ENCODE data around the gene ADAMTS12.

The ADAMTS12 gene

DNA sequence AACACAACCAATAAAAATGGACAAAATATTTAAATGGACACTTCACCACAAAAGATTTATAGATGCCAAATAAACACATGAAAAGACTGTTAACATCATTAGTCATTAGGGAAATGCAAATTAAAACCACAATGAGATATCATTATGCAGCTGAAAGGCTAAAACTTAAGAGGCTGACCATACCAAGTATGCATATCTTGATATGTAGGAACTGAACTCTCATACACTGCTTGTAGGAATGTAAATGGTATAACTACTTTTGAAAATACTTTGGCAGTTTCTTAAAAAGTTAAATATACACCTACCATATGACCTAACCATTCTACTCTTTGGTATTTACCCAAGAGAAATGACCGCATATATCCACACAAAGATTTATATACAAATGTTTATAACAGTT is 13.6 kb upstream of the ADAMTS12 start:
- DNase-seq, result no peak

- DNase-seq, result no peak
Observed at GRCh38 chr5:33903118-33903517, 11.3 kb upstream of the ADAMTS12 start.

GRCh38 chr5:33901156-33901555 is 9.4 kb upstream of the ADAMTS12 start:
- DNase-seq, result no peak

GRCh38 chr5:33894566-33894965 is 2.8 kb upstream of the ADAMTS12 start:
- no peak for DNase-seq

DNA sequence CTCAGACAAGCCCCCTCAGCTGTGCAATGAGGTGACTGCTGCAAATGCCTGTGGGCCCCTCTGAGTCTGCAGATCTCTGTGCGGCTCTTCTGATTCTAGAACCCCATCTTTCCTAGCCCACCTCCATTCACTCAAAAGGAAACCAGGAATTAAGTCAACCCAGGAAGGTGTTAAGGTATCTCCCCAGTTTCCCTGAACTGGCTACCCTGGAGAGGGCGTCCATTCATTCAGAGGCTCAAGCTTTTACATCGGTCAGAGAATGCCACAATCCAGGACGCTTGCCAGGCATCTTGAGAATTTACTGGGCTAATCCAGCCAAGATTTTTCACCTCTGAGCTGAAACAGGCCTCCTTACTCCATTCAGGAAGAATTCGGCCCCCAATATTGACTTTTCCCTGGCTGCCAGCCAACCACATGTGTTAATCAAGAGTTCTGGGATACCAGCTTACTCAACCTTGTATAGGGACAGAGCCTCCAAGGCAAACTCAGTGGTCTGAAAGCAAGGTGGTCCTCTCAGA is 889 bp upstream of the ADAMTS12 start:
- no peak for DNase-seq

DNA sequence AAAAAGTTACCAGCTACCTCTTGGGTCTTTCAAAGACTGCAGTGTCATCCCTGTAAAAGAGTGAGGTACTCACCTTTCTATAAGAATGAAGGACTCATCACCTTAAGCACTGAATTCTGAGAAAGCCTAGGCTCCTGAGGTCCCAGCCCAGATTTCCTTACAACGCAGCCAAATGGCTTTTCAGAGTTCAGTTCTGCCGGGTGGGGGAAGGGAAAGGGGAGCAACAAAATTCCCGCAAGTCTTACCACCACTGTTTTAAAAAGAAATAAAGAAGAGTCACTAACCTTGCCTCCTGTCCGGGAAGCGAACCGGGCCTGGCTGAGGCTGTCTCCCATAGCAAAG is 373 bp downstream of the ADAMTS12 start:
- no peak for DNase-seq

- DNase-seq, result no peak
Observed at GRCh38 chr5:33890131-33891032, 1.4 kb downstream of the ADAMTS12 start.

DNA sequence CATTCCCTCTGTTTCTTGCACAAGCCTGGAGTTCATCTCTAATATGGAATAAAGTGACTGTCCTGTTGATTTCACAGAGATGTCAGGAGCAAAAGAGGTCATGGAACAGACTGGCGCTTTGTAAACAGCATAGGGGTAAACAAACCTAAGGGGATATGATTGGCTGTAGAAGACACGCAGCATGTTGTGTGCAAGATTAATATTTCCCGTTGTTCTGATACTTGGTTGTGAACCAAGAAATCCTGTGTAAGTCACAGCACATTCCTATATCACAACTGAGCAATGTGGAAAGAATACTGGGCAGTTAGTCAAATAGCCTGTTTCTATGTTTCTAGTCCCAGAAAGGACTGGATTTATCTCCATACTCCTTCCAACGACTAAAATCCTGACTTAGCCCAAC is 3.2 kb downstream of the ADAMTS12 start:
- no peak for DNase-seq

- no peak for DNase-seq
Observed at GRCh38 chr5:33887268-33887667, 4.5 kb downstream of the ADAMTS12 start.

DNA sequence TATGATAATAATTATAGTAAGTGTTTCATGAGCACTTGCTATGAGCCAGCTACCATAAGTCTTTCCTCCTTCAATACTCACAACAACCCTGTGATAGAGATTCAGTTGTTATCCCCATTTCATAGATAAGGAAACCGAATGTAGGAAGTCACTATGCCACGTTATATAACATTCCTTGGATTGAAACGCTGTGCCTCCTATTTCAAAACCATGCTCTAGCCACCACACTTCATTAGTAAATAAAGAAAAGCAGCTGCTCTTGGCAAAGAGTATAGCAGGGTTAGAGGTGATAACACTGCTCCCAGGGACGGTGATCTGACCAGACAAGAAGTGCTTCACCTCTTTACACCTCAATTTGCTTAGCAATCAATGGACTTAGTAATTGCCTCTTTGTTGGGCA is 5.5 kb downstream of the ADAMTS12 start:
- DNase-seq, result no peak

GRCh38 chr5:33885679-33886078 is 6.1 kb downstream of the ADAMTS12 start:
- DNase-seq, result no peak

- no peak for DNase-seq
Observed at GRCh38 chr5:33883482-33883881, 8.3 kb downstream of the ADAMTS12 start.

DNA sequence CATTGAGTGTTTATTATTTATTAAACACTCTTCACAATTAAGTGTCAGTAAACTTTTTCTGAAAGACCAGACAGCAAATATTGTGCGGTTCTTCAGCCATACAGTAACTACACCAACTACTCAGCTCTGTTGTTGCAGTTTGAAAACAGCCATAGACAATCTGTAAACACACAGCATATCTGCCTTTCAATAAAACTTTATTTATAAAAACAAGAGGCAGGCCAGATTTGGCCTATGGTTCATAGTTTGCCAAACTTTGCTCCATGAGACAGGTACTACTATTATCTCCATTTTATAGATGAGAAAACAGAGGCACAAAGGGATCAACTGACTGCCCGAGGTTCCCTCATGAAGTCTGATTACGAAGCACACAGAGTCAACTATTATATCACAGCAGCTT is 11.5 kb downstream of the ADAMTS12 start:
- no peak for DNase-seq

DNA sequence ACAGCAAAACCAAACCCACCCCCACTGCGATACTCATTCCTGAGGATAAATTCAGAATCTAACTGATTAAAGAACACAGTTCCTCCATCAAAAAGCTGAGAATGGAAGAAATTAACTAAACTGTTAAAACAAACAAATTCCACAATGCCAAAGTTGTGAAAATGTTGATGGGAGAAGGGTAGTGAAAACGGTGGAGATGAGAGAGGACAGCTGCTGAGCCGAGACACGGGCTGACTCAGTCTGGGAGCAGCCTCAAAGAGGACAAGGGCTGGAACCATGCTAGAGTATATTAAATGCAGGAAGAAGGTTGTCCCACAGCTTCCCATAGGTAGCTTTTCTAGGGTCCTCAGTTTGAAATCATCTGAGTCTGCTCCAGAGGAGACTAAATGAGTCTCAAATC is 14.3 kb downstream of the ADAMTS12 start:
- no peak for DNase-seq

DNA sequence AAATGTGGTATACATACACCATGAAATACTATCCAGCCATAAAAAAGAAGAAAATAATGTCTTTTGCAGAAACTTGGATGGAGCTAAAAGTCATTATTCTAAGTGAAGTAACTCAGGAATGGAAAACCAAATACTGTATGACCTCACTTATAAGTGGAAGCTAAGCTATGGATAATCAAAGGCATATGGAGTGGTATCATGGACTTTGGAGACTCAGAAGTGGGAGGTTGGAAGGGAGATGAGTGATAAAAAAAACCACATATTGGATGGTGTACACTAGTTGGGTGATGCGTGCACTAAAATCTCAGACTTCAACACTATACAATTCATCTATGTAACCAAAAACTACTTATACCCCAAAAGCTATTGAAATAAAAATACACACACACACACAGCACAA is 24.5 kb downstream of the ADAMTS12 start:
- no peak for DNase-seq

DNA sequence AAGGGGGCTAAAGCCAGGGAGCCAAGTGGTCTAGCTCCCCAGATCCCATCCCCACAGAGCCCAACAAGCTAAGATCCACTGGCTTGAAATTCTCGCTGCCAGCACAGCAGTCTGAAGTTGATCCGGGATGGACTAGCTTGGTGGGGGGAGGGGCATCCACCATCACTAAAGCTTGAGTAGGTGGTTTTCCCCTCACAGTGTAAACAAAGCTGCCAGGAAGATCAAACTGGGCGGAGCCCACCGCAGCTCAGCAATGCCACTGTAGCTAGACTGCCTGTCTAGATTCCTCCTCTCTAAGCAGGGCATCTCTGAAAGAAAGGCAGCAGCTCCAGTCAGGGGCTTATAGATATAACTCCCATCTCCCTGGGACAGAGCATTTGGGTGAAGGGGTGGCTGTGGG is 32.6 kb downstream of the ADAMTS12 start:
- DNase-seq, result peak; percentile 44

DNA sequence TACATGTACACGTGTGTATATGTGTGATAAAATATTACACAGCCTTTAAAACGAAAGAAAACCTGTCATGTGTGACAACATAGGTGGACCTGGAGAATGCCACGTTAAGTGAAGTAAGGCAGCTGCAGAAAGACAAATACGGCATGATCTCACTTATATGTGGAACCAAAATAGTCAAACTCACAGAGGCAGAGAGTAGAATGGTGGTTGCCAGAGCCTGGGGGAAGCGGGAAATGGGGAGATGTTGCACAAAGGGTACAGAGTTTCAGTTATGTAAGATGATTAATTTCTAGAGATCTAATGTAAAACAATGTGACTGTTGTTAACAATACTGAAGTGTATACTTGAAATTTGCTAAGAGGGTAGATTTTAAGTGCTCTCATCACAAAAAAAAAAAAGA is 34.8 kb downstream of the ADAMTS12 start:
- no peak for DNase-seq

DNA sequence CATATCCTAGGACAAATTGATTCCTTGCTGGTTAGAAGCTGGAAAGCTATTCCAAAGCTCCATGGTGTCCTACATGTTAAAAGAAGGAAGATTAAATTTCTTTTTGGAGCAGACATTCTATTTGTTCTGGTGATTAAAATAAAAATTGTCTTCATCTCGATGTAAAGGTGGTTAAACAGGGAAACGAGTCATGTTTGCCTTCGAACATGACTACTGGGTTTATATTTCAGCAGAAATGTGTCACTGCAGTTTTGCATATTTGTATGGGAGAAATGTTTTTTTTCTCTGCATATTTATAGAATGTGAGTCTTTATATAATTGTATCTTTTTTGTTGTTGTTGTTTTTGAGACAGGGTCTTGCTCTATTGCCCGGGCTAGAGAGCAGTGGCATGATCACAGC is 36.4 kb downstream of the ADAMTS12 start:
- DNase-seq, result no peak

- DNase-seq, result no peak
Observed at GRCh38 chr5:33854733-33855151, 37.0 kb downstream of the ADAMTS12 start.

- no peak for DNase-seq
Observed at GRCh38 chr5:33852837-33853236, 39.0 kb downstream of the ADAMTS12 start.

DNA sequence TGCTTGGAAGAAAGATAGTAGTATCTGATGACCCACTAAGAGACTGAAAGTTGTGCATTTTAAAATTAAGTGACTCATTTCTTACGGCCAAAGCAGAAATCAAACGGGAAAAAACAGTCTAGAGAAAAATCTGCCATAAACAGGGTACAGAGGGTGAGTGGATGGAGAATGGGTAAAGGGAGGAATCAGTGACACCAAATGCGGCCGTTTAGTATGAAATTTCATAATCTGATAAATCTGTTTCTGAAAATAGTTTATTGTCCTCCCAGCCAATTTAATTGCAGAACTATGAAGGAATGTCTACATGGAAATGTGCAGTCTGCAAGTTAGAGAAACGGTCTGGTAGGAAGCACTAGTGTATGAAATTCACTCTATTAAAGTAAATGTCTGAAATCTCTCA is 39.5 kb downstream of the ADAMTS12 start:
- DNase-seq, result no peak

- peak; percentile 24 for DNase-seq
Observed at GRCh38 chr5:33850100-33850594, 41.6 kb downstream of the ADAMTS12 start.

GRCh38 chr5:33848554-33848953 is 43.2 kb downstream of the ADAMTS12 start:
- no peak for DNase-seq

- DNase-seq, result no peak
Observed at GRCh38 chr5:33846851-33847250, 44.9 kb downstream of the ADAMTS12 start.

DNA sequence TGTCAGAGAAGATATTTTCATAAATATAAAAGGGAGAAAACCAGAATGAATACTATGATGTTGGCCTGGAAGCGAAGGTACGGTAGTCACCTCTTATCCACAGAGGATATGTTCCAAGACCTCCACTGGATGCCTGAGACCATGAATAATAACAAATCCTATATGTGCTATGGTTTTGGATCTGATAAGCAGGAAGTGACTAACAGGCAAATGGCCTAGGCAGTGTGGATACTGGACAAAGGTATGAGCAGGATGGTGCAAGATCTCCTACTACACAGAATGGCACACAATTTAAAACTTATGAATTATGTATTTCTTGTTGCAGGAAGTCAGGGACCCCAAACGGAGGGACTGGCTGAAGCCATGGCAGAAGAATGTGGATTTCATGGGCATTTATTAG is 48.2 kb downstream of the ADAMTS12 start:
- no peak for DNase-seq

Measured in activated effector memory CD4-positive, alpha-beta T cell treated with Interleukin-2 at 50 U/mL for 16 hours (primary cell).